ENCODE results near the gene RAB36.

- TF ChIP-seq CTCF (IDR thresholded peaks at IDR 0.05 in 4 of 5, conservative IDR thresholded peaks at IDR 0.05 in 1 of 5) = no peak
- no peak for TF ChIP-seq POLR2A (IDR thresholded peaks at IDR 0.05)
Observed at GRCh38 chr22:23127055-23127756, 18.1 kb upstream of the RAB36 start.

All from gastrocnemius medialis (tissue), 4 donors.